ENCODE data around the gene C4orf54. TPM values are rescaled to one million over a fixed set of nuclear protein-coding genes. Genes with fewer than 3 reads are reported as not detected.

The C4orf54 gene
- total and polyA plus RNA-seq, 2 of the 8 experiments (the other 6 are each of a cell fraction or from before 2014, with no cell fraction given), result not detected

DNA sequence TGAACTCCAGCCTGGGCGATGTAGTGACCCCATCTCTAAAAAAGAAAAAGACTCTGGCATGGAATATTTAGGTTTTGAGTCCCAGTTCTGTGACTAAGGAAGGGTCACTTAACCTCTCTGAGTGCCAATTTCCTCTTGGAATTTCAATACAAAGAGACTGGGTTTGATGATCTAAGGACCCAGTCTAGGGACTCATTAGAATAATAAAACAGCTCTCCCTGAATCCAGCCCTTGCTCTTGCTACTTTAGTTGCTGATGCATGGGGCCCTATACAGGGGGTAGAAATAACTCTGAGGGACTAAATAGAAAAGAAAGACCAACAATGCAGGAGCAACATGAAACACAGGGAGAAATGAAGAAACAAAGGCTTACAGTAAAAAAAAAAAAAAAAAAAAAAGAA, 12.6 kb downstream of the C4orf54 start (continued):
- no peak for TF ChIP-seq BRCA1 (IDR thresholded peaks at IDR 0.05; ENCODE audit: low read depth, low read length)
- TF ChIP-seq, protein P1, sequence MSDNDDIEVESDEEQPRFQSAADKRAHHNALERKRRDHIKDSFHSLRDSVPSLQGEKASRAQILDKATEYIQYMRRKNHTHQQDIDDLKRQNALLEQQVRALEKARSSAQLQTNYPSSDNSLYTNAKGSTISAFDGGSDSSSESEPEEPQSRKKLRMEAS (IDR thresholded peaks at IDR 0.05), result no peak
- no peak for TF ChIP-seq RFX5 (IDR thresholded peaks at IDR 0.05; ENCODE audit: borderline replicate concordance, low read depth, low read length)
- no peak for TF ChIP-seq KDM4A (IDR thresholded peaks at IDR 0.05; ENCODE audit: low read depth, low read length, severe bottlenecking)
- no peak for TF ChIP-seq CTBP2 (IDR thresholded peaks at IDR 0.05; ENCODE audit: borderline replicate concordance, insufficient read depth, insufficient read length, low read length)
- no peak for TF ChIP-seq E2F6 (IDR thresholded peaks at IDR 0.05)
- TF ChIP-seq SP4 (IDR thresholded peaks at IDR 0.05; ENCODE audit: low read length), result no peak
- TF ChIP-seq RAD21 (IDR thresholded peaks at IDR 0.05 in 1 of 2, conservative IDR thresholded peaks at IDR 0.05 in 1 of 2; ENCODE audit: low read depth in 2 of 2, low read length in 2 of 2), result no peak
- no peak for TF ChIP-seq FOSL1 (IDR thresholded peaks at IDR 0.05; ENCODE audit: insufficient read depth, low read depth, low read length)
- TF ChIP-seq POLR2A (IDR thresholded peaks at IDR 0.05; ENCODE audit: control extremely low read depth in 1 of 2, low read depth in 2 of 2, low read length in 2 of 2), result no peak
- no peak for TF ChIP-seq SIRT6 (IDR thresholded peaks at IDR 0.05; ENCODE audit: low read length)
